ENCODE data around the gene ADAMTS16. TPM values are rescaled to one million over a fixed set of nuclear protein-coding genes. Genes with fewer than 3 reads are reported as not detected.

The ADAMTS16 gene
- total and polyA plus RNA-seq, 11 donors = 0.05 to 4.7 (median 0.16) TPM; not detected in 8

DNA sequence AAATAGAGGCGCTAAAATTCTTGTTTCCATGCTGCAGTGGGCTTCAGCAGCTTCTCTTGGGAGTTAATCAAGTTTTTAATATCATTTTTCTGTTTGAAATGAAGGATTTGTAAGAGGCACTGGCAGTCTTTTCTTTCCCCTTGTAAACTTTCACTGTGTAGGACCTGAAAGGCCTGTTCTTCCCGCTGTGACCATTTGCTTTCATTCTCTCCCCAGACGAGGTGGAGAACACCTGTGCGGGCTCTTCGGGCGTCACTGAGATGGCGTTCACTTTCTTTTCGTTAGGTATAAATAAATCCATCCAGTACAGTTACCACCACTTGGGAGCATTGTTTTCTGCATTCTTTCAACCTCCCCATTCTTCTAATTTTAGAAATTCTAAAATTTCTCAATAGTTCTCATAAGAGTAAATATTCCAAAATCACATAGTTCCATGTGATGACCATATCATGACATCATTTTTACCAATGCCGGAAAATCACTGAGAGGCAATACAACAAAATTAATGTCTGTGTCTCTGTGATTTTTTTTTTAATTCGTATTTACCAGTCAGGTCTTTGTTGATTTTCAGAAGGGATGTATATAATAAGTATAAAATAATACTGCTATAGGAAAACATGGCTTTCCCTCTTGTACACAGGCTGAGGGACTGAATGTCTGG, 150.7 kb downstream of the ADAMTS16 start:
- DNase-seq = no peak
- Histone ChIP-seq H3K4me3 (no peak overlapping the region), H3K36me3 (no peaks in the 10 kb centered on the region), H3K27ac (no peak overlapping the region), H3K4me1 (peaks cover 0 to 3% (median 0%) of the 10 kb centered on the region in 12 donors), H3K27me3 (no peaks in the 10 kb centered on the region), H3K9me3 (peaks cover 0 to 7% (median 0%) of the 10 kb centered on the region in 12 donors)
- TF ChIP-seq, protein P1, sequence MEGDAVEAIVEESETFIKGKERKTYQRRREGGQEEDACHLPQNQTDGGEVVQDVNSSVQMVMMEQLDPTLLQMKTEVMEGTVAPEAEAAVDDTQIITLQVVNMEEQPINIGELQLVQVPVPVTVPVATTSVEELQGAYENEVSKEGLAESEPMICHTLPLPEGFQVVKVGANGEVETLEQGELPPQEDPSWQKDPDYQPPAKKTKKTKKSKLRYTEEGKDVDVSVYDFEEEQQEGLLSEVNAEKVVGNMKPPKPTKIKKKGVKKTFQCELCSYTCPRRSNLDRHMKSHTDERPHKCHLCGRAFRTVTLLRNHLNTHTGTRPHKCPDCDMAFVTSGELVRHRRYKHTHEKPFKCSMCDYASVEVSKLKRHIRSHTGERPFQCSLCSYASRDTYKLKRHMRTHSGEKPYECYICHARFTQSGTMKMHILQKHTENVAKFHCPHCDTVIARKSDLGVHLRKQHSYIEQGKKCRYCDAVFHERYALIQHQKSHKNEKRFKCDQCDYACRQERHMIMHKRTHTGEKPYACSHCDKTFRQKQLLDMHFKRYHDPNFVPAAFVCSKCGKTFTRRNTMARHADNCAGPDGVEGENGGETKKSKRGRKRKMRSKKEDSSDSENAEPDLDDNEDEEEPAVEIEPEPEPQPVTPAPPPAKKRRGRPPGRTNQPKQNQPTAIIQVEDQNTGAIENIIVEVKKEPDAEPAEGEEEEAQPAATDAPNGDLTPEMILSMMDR (IDR thresholded peaks at IDR 0.05) = no peak
- TF ChIP-seq POLR2A (IDR thresholded peaks at IDR 0.05) = no peak
- intact Hi-C loops (cut with DNase I) = no loop called here
- 78 to 90% (median 79%) methylated on average over 10 of the region's 10 CpGs for WGBS, 4 donors
- ATAC-seq = no peak

DNA sequence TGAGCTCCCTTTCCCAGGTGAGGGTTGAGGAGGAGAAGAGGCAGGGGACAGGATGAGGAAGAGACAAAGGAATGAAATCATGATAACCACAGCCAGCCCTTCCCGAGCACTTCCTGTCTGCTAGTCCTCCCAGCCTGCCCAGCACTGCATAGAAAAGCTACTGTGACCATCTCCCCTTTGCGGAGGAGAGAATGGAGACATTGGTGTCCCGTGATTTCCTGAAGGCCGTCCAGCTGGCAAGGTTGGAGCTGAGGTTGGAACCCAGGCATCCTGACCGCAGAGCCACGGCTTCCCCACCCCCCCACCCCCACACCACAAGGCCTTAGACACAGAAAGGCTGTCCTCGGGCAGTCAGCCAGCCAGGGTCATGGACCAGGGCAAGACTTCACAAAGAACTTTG, 151.2 kb downstream of the ADAMTS16 start:
- peaks cover 0 to 3% (median 0%) of the 10 kb centered on the region in 12 donors for H3K4me1 ChIP-seq
- no peaks in the 10 kb centered on the region for H3K27me3 ChIP-seq
- peaks cover 0 to 7% (median 0%) of the 10 kb centered on the region in 12 donors for H3K9me3 ChIP-seq
- no peak overlapping the region for H3K4me3 ChIP-seq
- intact Hi-C loops (cut with DNase I) = no loop called here
- ATAC-seq = peak in 1 of 4 donors; percentile 58
- H3K36me3 ChIP-seq = no peaks in the 10 kb centered on the region
- H3K27ac ChIP-seq = no peak overlapping the region
- TF ChIP-seq, protein P1 (IDR thresholded peaks at IDR 0.05) = no peak
- no peak for TF ChIP-seq POLR2A (IDR thresholded peaks at IDR 0.05)
- 19 to 67% (median 53%) methylated on average over 6 to 7 of the region's 7 CpGs for WGBS, 4 donors
- DNase-seq = peak in 2 of 5 donors; percentile 17 to 25

DNA sequence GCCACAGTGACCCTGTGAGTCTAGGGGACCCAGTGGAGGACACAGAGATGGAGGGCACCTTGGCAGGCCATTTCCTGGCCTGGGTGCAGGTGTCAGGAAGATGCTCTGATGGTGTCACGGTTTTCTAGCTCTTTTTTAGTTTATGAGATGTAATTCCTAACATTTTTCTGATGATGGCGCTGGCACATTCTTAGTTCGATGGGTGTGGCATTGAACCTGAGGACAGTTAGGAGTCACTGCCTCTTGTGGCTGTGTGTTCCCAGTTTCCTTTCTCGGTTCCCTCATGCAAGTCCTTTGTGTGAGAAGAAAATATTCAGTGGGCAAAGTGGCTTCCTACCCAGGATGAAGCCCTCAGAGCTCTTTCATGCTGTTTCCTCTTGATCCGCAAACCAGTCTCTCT, 152.9 kb downstream of the ADAMTS16 start:
- no peak for TF ChIP-seq POLR2A (IDR thresholded peaks at IDR 0.05)
- TF ChIP-seq, protein P1 (IDR thresholded peaks at IDR 0.05) = no peak
- intact Hi-C loops (cut with DNase I) = no loop called here
- Histone ChIP-seq H3K27me3 (no peaks in the 10 kb centered on the region), H3K9me3 (peaks cover 0 to 7% (median 0%) of the 10 kb centered on the region in 12 donors), H3K27ac (no peak overlapping the region), H3K4me3 (no peak overlapping the region), H3K36me3 (no peaks in the 10 kb centered on the region), H3K4me1 (peaks cover 0 to 3% (median 0%) of the 10 kb centered on the region in 12 donors)
- DNase-seq = no peak
- 73 to 86% (median 77%) methylated on average over 5 of the region's 5 CpGs for WGBS, 4 donors
- no peak for ATAC-seq

DNA sequence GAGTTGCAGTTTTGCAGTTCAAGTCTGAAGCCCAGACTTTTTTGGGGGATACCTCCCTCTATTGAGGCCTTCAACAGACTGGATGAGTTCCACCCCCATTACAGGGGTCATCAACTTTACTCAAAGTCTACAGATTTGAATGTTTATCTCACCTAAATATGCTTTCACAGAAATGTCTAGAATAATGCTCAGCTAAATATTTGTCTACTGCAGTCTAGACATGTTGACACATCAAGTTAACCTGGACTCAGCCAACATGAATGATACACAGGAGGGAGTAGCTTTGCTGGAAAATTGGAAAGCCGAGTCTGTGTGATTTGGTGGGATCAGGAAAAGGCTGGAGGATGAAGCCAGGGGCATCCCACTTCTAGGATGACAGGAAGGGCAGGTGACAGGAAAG, 154.3 kb downstream of the ADAMTS16 start:
- intact Hi-C loops (cut with DNase I) = no loop called here
- ATAC-seq (no peak), DNase-seq (no peak)
- Histone ChIP-seq H3K4me3 (no peak overlapping the region), H3K36me3 (no peaks in the 10 kb centered on the region), H3K9me3 (peaks cover 0 to 7% (median 0%) of the 10 kb centered on the region in 12 donors), H3K27ac (no peak overlapping the region), H3K4me1 (peaks cover 0 to 3% (median 0%) of the 10 kb centered on the region in 12 donors), H3K27me3 (no peaks in the 10 kb centered on the region)
- 89 to 96% (median 91%) methylated on average over 1 of the region's 1 CpG for WGBS, 4 donors
- TF ChIP-seq, protein P1 (IDR thresholded peaks at IDR 0.05) = no peak
- TF ChIP-seq POLR2A (IDR thresholded peaks at IDR 0.05) = no peak
